GM12801 (cell line): ENCODE measurements around the gene ZNF835.

Experiments
- TF ChIP-seq, protein P1 (sequence below): IDR thresholded peaks from one replicate; pipeline ENCODE4 v1.5.1; 2011; ENCODE audit warnings: control low read depth; ENCODE audit not compliant: insufficient read length; ENCODE audit errors: extremely low read depth

ZNF835 gene

DNA sequence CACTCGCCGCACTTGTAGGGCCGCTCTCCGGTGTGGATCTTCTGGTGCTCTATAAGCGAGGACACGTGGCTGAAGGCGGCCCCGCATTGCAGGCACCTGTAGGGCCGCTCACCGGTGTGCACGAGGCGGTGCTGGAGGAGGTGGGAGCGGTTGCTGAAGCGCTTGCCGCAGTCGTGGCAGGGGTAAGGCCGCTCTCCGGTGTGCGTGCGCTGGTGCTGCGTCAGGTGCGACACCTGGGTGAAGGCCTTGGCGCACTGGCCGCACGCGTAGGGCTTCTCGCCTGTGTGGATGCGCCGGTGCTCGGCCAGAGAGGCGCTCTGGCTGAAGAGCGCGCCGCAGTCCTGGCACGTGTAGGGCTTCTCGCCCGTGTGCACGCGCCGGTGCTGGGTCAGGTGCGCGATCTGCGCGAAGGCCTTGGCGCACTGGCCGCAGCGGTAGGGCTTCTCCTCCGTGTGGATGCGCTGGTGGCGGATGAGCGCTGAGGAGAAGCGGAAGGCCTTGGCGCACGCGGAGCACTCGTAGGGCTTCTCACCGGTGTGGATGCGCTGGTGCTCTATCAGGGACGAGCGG lies 7.5 kb downstream of the ZNF835 start:
- TF ChIP-seq, protein P1, sequence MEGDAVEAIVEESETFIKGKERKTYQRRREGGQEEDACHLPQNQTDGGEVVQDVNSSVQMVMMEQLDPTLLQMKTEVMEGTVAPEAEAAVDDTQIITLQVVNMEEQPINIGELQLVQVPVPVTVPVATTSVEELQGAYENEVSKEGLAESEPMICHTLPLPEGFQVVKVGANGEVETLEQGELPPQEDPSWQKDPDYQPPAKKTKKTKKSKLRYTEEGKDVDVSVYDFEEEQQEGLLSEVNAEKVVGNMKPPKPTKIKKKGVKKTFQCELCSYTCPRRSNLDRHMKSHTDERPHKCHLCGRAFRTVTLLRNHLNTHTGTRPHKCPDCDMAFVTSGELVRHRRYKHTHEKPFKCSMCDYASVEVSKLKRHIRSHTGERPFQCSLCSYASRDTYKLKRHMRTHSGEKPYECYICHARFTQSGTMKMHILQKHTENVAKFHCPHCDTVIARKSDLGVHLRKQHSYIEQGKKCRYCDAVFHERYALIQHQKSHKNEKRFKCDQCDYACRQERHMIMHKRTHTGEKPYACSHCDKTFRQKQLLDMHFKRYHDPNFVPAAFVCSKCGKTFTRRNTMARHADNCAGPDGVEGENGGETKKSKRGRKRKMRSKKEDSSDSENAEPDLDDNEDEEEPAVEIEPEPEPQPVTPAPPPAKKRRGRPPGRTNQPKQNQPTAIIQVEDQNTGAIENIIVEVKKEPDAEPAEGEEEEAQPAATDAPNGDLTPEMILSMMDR: no peak

GRCh38 chr19:56661248-56661647 lies 10.3 kb downstream of the ZNF835 start:
- TF ChIP-seq, protein P1: no peak

DNA sequence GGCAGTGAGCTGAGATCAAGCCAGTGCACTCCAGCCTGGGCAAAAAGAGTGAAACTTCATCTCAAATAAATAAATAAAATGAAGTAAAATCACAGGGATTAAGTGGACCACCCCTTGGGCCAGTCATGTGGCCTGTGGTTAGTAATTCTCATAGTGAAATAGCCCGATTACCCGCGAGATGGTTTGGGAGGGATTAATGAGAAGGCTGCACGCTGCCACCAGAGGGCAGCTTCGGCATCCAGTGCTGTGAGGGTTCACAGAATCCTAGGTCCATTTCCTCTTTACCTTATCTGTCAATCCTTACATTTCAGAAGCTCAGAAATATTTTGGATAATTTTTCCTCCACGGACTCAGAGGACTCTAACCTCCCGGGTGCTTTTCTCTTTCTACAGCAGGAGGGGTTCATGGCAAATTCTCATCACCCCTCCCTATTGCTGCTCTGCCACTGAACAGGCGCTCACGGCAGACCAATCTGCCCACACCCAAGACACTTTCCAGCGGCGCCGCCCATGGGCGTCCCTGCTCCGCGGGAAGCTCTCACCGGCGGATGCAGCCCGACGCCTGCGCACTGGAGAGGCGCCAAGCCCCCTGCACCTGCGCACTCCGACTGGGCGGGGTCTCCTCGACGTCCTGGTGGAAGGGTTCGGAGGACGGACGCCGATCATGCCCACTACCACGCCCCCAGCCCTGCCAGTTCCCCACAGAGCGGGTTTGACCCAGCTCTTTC lies 11.0 kb downstream of the ZNF835 start:
- TF ChIP-seq, protein P1: no peak

DNA sequence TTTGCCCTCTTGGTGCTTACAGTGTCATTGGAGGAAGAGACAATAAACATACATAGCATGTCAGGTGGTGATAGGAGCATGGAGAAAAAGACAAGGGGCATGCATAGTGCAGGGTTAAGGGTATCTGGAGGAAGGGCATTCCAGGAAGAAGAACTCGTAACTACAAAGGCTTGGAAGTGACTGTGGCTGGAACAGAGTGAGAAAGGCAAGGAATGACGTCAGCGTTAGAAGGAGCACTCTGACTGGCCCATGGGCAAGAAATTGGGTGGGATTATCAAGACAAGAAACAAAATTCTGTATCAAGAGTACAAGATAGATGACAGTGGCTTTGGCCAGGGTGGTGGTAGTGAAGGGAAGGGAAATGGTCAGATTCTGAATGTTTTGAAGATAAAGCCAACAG lies 17.4 kb downstream of the ZNF835 start:
- TF ChIP-seq, protein P1: no peak

GRCh38 chr19:56643460-56643955 lies 28.0 kb downstream of the ZNF835 start:
- TF ChIP-seq, protein P1: no peak

GRCh38 chr19:56642711-56643459 lies 28.7 kb downstream of the ZNF835 start, which contains the start of gene SMIM17:
TSS of gene SMIM17 (plus strand) at chr19:56643159. CDS start at chr19:56645668, 2,509 bp downstream.
- TF ChIP-seq, protein P1: no peak

DNA sequence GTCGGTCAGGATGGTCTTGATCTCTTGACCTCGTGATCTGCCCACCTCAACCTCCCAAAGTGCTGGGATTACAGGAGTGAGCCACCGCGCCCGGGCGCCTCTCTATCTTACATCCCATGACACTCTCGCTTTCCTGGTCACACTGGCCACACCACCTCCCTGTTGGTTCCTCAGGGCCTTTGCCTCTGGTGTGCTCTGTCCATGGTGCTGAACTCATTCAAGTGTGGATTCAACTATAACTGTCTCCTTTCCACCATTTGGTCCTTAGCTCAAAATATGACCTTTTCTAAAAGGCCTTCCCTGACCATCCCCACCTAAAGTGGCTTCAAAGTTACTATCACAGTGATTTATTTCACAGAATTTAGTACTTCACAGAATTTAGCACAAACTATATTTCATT lies 32.3 kb downstream of the ZNF835 start:
- TF ChIP-seq, protein P1: no peak
